Tibial artery (tissue), 4 donors: ENCODE data around the gene EFHC1.

ENCODE experiments used
- DNase-seq, 2 donors: peaks; one replicate each; pipeline ENCODE4 v3.0.0-alpha.2; 2019
- H3K27ac ChIP-seq, 2 donors: fragments of 200-600 bp; sonication (generic) in 1 of 2; 1 replicate in 1 of 2; 2 replicates in 1 of 2; pipeline ENCODE4 v1.5.1; 2018 to 2019; ENCODE audit warnings: mild to moderate bottlenecking in 1 of 2
- H3K27me3 ChIP-seq, 2 donors: fragments of 200-600 bp; sonication (generic) in 1 of 2; one replicate each; pipeline versions ENCODE4 v1.5.1 to v1.6.0; 2016 to 2019
- H3K36me3 ChIP-seq, 3 donors: fragments of 200-600 bp; sonication (generic) in 2 of 3; one replicate each; pipeline ENCODE4 v1.5.1; 2016 to 2019; ENCODE audit warnings: mild to moderate bottlenecking in 2 of 3
- H3K4me1 ChIP-seq, 4 donors: fragments of 200-600 bp; sonication (generic) in 2 of 4; 1 replicate in 3 of 4; 2 replicates in 1 of 4; pipeline ENCODE4 v1.5.1; 2016 to 2019
- H3K4me3 ChIP-seq, 2 donors: fragments of 200-600 bp; sonication (generic) in 1 of 2; 1 replicate in 1 of 2; 2 replicates in 1 of 2; pipeline ENCODE4 v1.5.1; 2018 to 2019; ENCODE audit warnings: mild to moderate bottlenecking in 2 of 2
- H3K9me3 ChIP-seq, 3 donors: fragments of 200-600 bp; sonication (generic) in 1 of 3; one replicate each; pipeline ENCODE4 v1.5.1; 2016 to 2019
- CTCF ChIP-seq, 2 experiments: fragments of 200-600 bp in 1 of 2; fragments of 450-650 bp in 1 of 2; IDR thresholded peaks; one replicate each; pipeline ENCODE4 v1.5.1; 2017 to 2019; ENCODE audit warnings: antibody characterized with exemption in 2 of 2, mild to moderate bottlenecking in 1 of 2, moderate library complexity in 1 of 2
- intact Hi-C: fragments of 100-400 bp; cut with DNase I; formaldehyde crosslinking; loops from one replicate; pipeline ENCODE4 v1.15.0; 2023; ENCODE audit warnings: low total_unique reads

EFHC1 gene

GRCh38 chr6:52497652-52498408, 77.7 kb downstream of the EFHC1 start:
- H3K9me3 ChIP-seq = no peaks in the 10 kb centered on the region
- TF ChIP-seq CTCF (IDR thresholded peaks at IDR 0.05) = no peak
- peaks cover 11 to 12% (median 12%) of the 10 kb centered on the region in 3 donors for H3K36me3 ChIP-seq
- no peaks in the 10 kb centered on the region for H3K27me3 ChIP-seq
- H3K27ac ChIP-seq = peak overlapping the region; percentile 73 to 81
- no peak for DNase-seq
- no peak overlapping the region for H3K4me3 ChIP-seq
- peaks cover 0 to 43% (median 33%) of the 10 kb centered on the region in 4 donors for H3K4me1 ChIP-seq
- intact Hi-C loops = no loop called here

GRCh38 chr6:52498538-52499017, 78.4 kb downstream of the EFHC1 start:
- H3K4me3 ChIP-seq = no peak overlapping the region
- peaks cover 12 to 18% (median 13%) of the 10 kb centered on the region in 3 donors for H3K36me3 ChIP-seq
- no peaks in the 10 kb centered on the region for H3K27me3 ChIP-seq
- DNase-seq = no peak
- no peaks in the 10 kb centered on the region for H3K9me3 ChIP-seq
- intact Hi-C loops = no loop called here
- no peak for TF ChIP-seq CTCF (IDR thresholded peaks at IDR 0.05)
- peak overlapping the region; percentile 73 to 81 for H3K27ac ChIP-seq
- peaks cover 0 to 48% (median 40%) of the 10 kb centered on the region in 4 donors for H3K4me1 ChIP-seq

- Histone ChIP-seq H3K27me3 (no peaks in the 10 kb centered on the region), H3K27ac (peak overlapping the region; percentile 73 to 81), H3K4me3 (no peak overlapping the region), H3K9me3 (no peaks in the 10 kb centered on the region), H3K36me3 (peaks cover 12 to 18% (median 13%) of the 10 kb centered on the region in 3 donors), H3K4me1 (peaks cover 0 to 53% (median 44%) of the 10 kb centered on the region in 4 donors)
- no peak for DNase-seq
- no peak for TF ChIP-seq CTCF (IDR thresholded peaks at IDR 0.05)
- intact Hi-C loops = no loop called here
These were observed 78.9 kb downstream of the EFHC1 start for GRCh38 chr6:52499026-52499425.

DNA sequence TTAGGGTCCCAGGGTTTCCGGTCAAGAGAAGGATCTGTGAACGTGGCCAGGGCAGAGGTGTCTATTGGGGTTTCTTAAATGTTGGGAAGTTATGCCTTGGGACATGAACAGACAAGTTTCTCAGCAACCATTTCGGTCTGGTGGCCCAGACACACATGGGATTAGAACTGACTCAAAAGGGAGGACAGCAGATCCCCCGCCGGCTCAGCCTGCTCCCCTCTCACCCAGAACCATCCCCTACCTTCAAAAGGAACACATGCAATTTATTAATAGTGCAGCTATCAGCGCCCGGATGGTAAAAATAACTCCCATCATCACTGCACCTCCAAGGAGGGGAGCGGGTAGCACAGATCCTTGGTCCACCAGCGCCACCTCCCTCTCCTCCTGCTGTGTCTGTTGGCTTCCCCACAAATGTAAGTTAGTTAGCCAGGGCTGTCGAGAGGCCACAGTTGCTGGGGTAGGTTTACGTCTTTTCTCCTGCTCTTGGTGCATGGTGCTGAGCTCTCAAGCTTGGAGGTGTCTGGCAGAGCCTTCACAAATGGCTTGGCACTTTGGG, 79.6 kb downstream of the EFHC1 start:
- Histone ChIP-seq H3K36me3 (peaks cover 12 to 18% (median 13%) of the 10 kb centered on the region in 3 donors), H3K27ac (peak overlapping the region; percentile 73 to 81), H3K9me3 (no peaks in the 10 kb centered on the region), H3K27me3 (no peaks in the 10 kb centered on the region), H3K4me3 (no peak overlapping the region), H3K4me1 (peaks cover 4 to 60% (median 51%) of the 10 kb centered on the region in 4 donors)
- peak in 1 of 2 donors; percentile 84 for DNase-seq
- intact Hi-C loops = loop anchor here (5.0 to 10.0 kb wide), 2 partner anchors 165 to 493 kb away; no protein-coding TSS in a partner anchor
- no peak for TF ChIP-seq CTCF (IDR thresholded peaks at IDR 0.05)

DNA sequence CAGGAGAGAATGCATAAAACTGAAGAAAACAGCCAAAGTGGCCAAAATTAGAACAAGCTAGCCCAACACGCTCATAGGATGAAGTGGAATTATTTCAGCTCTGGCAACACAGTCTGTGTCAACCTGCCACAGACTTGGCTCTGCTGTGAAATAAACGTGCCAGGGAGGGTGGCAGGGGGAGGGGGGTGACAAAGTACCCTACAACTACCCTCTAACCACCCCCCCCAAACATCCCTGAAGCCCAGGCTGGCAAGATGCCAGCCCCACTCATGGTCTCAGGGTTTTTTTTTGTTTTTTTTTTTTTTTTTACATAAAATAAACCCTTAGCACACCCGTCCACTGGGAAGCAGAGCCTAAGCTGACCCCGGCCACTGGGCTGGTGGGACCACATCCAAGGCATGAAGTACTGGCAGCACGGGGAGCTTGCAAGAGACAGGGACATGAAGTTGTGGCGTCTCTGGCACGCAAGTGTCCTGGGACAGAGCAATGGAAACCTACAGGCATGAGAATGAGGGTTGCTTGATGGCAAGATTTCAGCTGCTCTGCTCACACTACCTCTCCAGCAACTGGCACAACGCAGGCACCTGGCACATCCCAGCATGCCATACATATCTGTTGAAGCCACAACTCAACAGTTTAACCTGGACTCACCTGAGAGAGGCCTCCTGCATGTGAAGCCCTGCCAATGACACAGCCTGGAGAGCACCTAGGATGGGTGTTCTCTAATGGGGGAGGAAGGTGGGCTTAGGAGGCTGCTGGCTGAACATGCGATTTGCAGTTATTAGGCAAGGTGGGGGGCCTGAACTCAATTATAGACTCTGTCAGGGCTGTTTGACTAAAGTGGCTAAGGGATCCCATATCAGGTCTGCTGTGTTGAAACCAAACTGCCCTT, 80.3 kb downstream of the EFHC1 start:
- Histone ChIP-seq H3K27me3 (no peaks in the 10 kb centered on the region), H3K27ac (peak overlapping the region; percentile 73 to 81), H3K9me3 (no peaks in the 10 kb centered on the region), H3K4me1 (peaks cover 4 to 68% (median 55%) of the 10 kb centered on the region in 4 donors), H3K36me3 (peaks cover 17 to 21% (median 19%) of the 10 kb centered on the region in 3 donors), H3K4me3 (no peak overlapping the region)
- no peak for TF ChIP-seq CTCF (IDR thresholded peaks at IDR 0.05)
- DNase-seq = peak in 1 of 2 donors; percentile 82
- intact Hi-C loops = loop anchor here (5.0 to 10.0 kb wide), 2 partner anchors 164 to 492 kb away; no protein-coding TSS in a partner anchor
